K562 (cell line): ENCODE data around the gene HOXB7. TPM values are rescaled to one million over a fixed set of nuclear protein-coding genes. Genes with fewer than 3 reads are reported as not detected.

Source experiments
- ATAC-seq: fragments of 200-7000 bp; cut with Tn5 transposase; 3 replicates; pipeline ENCODE4 v1.9.1; 2020; ENCODE audit warnings: moderate library complexity
- BruUV-seq: library from RNA; stranded (reverse); fragments of 400-500 nt; replicated peaks from 2 replicates; lab custom pipeline; 2021; lab: Mats Ljungman, UMichigan
- CTCF ChIA-PET: fragments of 300-600 bp; formaldehyde crosslinking; extraction: SDS; loops from one replicate; lab custom pipeline; 2021; ENCODE audit warnings: low intra/inter-chr PET ratio; lab: Yijun Ruan, JAX
- POLR2A ChIA-PET: fragments of 300-600, 350-650 bp; sonication (Branson Sonifier 250); formaldehyde crosslinking; extraction: SDS; loops from one replicate; lab custom pipeline; 2021; ENCODE audit warnings: antibody characterized with exemption, inconsistent platforms; lab: Yijun Ruan, JAX
- DNase-seq, 4 experiments: peaks; one replicate each; pipeline versions ENCODE4 v3.0.0 to v3.0.0-alpha.2; 2011 to 2018; ENCODE audit warnings: low spot score in 3 of 4, mixed read lengths in 3 of 4; ENCODE audit errors: extremely low read depth in 1 of 4
- FAIRE-seq: peaks from 2 replicates; lab custom pipeline; 2011; peaks lifted over from hg19 to GRCh38; lab: Jason Lieb, UNC
- H2AFZ ChIP-seq: 2 replicates; pipeline ENCODE4 v1.6.0; 2011; ENCODE audit warnings: low read depth, low read length, control low read depth, inconsistent platforms
- H3K27ac ChIP-seq: fragments of 200-600 bp; 3 replicates; pipeline ENCODE4 v1.8.0; 2011; ENCODE audit warnings: low read depth, mild to moderate bottlenecking, control low read depth, inconsistent platforms, low read length, moderate library complexity, mixed read lengths; ENCODE audit errors: extremely low read depth
- H3K27me3 ChIP-seq, 2 experiments: fragments of 300-600 bp in 1 of 2; 2 replicates in 1 of 2; 3 replicates in 1 of 2; pipeline versions ENCODE4 v1.6.0 to v1.8.0; 2011; ENCODE audit warnings: inconsistent platforms in 2 of 2, low read length in 2 of 2, mild to moderate bottlenecking in 1 of 2, mixed read lengths in 1 of 2, moderate library complexity in 1 of 2; ENCODE audit not compliant: control insufficient read depth in 2 of 2, insufficient read depth in 2 of 2
- H3K36me3 ChIP-seq: fragments of 300-600 bp; 3 replicates; pipeline ENCODE4 v1.8.0; 2011; ENCODE audit warnings: mild to moderate bottlenecking, low read length, inconsistent platforms; ENCODE audit not compliant: control insufficient read depth, insufficient read depth
- H3K4me1 ChIP-seq, 2 experiments: fragments of 200-600 bp in 1 of 2; replicated peaks in 1 of 2; 2 replicates in 1 of 2; 3 replicates in 1 of 2; pipeline versions ENCODE4 v1.5.1 to v1.8.0; 2011; ENCODE audit warnings: inconsistent platforms in 2 of 2, low read length in 2 of 2, mild to moderate bottlenecking in 1 of 2, mixed read lengths in 1 of 2, moderate library complexity in 1 of 2; ENCODE audit not compliant: control insufficient read depth in 2 of 2, insufficient read depth in 2 of 2
- H3K4me2 ChIP-seq: 2 replicates; pipeline ENCODE4 v1.6.1; 2011; ENCODE audit warnings: low read length, control low read depth, inconsistent platforms, mixed read lengths; ENCODE audit not compliant: insufficient read depth
- H3K4me3 ChIP-seq: fragments of 200-600 bp; sonication (generic), shearing (Covaris generic); 2 replicates; pipeline ENCODE4 v1.5.1; 2016; ENCODE audit warnings: control low read depth, inconsistent platforms
- H3K79me2 ChIP-seq: fragments of 200-600 bp; 3 replicates; pipeline ENCODE4 v1.8.0; 2011; ENCODE audit warnings: low read length, inconsistent platforms; ENCODE audit not compliant: control insufficient read depth, insufficient read depth
- H3K9ac ChIP-seq, 2 experiments: 2 replicates each; pipeline versions ENCODE4 v1.6.0 to v1.6.1; 2011; ENCODE audit warnings: low read depth in 2 of 2, low read length in 2 of 2, control low read depth in 1 of 2, inconsistent platforms in 1 of 2, mild to moderate bottlenecking in 1 of 2, mixed read lengths in 1 of 2; ENCODE audit not compliant: insufficient read depth in 1 of 2
- H3K9me1 ChIP-seq: one replicate; pipeline ENCODE4 v1.6.0; 2011; ENCODE audit warnings: inconsistent platforms, mild to moderate bottlenecking, low read length, moderate library complexity; ENCODE audit not compliant: control insufficient read depth, insufficient read depth
- H3K9me3 ChIP-seq: replicated peaks from 2 replicates; pipeline ENCODE4 v1.5.1; 2011; ENCODE audit warnings: low read depth, low read length, inconsistent platforms; ENCODE audit not compliant: control insufficient read depth, insufficient read depth
- H4K20me1 ChIP-seq: replicated peaks from 2 replicates; pipeline ENCODE4 v1.6.1; 2011; ENCODE audit warnings: low read length, inconsistent platforms, mixed read lengths; ENCODE audit not compliant: control insufficient read depth, insufficient read depth
- ARHGAP35 ChIP-seq: fragments of 450-650 bp; IDR thresholded peaks from 2 replicates; pipeline ENCODE4 v1.6.1; 2018; ENCODE audit not compliant: partially characterized antibody
- CBX5 ChIP-seq: IDR thresholded peaks from 2 replicates; pipeline ENCODE4 v1.6.1; 2014; ENCODE audit warnings: low read depth, borderline replicate concordance
- ETV5 ChIP-seq: sonication (generic); formaldehyde crosslinking; IDR thresholded peaks from 2 replicates; pipeline ENCODE4 v1.4.0; 2020; ENCODE audit warnings: low read depth, mild to moderate bottlenecking, missing genetic modification reagents
- FOXK1 ChIP-seq: sonication (generic); formaldehyde crosslinking; IDR thresholded peaks from 2 replicates; pipeline ENCODE4 v1.8.0; 2022; ENCODE audit warnings: missing genetic modification reagents, mild to moderate bottlenecking, borderline replicate concordance
- POLR2G ChIP-seq: fragments of 200-400 bp; formaldehyde crosslinking; IDR thresholded peaks from 2 replicates; pipeline ENCODE4 v1.6.1; 2017; ENCODE audit warnings: low read depth, mild to moderate bottlenecking, antibody characterized with exemption, low read length, moderate library complexity
- ZBED1 ChIP-seq: IDR thresholded peaks from 2 replicates; pipeline ENCODE4 v1.6.1; 2014
- ZNF75A ChIP-seq: fragments of 450-650 bp; formaldehyde crosslinking; IDR thresholded peaks from 2 replicates; pipeline ENCODE4 v1.4.0; 2020; ENCODE audit warnings: mild to moderate bottlenecking
- WGBS: fragments of 100-300 bp; shearing (Covaris generic); methylation state at CpG from one replicate; pipeline ENCODE4 v1.1.6; 2016; ENCODE audit warnings: low coverage, mixed read lengths; ENCODE audit not compliant: insufficient coverage; ENCODE audit errors: missing lambda C conversion rate; 5-methylcytosine and 5-hydroxymethylcytosine counted together
- in situ Hi-C: fragments of 300-500 bp; cut with MboI; formaldehyde crosslinking; loops from 4 replicates; pipeline ENCODE4 v1.15.0; 2018; ENCODE audit warnings: inconsistent platforms, mixed read lengths
- intact Hi-C: fragments of 100-400 bp; cut with micrococcal nuclease; formaldehyde crosslinking; loops from 2 replicates; pipeline ENCODE4 v1.14.2; 2022
- polyA plus RNA-seq, 8 experiments: library from polyadenylated mRNA; depleted of rRNA in 4 of 8; stranded (reverse) in 5 of 8; unstranded in 3 of 8; fragments of >200 nt; fragmentation: Nextera tagmentation in 2 of 8; fragmentation: Illumina TruSeq in 1 of 8; extraction: Ambion mirVana in 2 of 8; extraction: Trizol in 1 of 8; gene quantifications; 2 replicates each; pipeline versions ENCODE4 v1.2.1 to v1.2.3, GENCODE V29; 2011 to 2014; ENCODE audit warnings: inconsistent platforms in 1 of 8, missing spikeins in 1 of 8
- total RNA-seq, 7 experiments: library from RNA; depleted of rRNA in 6 of 7; stranded (reverse); fragments of >200 nt in 6 of 7; fragmentation: Illumina TruSeq in 2 of 7; extraction: Trizol in 2 of 7; gene quantifications; 2 replicates each; pipeline versions ENCODE4 v1.2.1 to v1.2.3, GENCODE V29; 2011 to 2021; ENCODE audit warnings: low replicate concordance in 1 of 7
- TF ChIP-seq, protein P1 (sequence below): sonication (generic); formaldehyde crosslinking; IDR thresholded peaks from 2 replicates; pipeline ENCODE4 v1.8.1; 2023; ENCODE audit warnings: mild to moderate bottlenecking, missing genetic modification reagents

HOXB7 gene
- total and polyA plus RNA-seq, 9 of the 15 experiments (the other 6 are each of a cell fraction or from before 2014, with no cell fraction given): 5.5 to 16.7 (median 8.3) TPM

DNA sequence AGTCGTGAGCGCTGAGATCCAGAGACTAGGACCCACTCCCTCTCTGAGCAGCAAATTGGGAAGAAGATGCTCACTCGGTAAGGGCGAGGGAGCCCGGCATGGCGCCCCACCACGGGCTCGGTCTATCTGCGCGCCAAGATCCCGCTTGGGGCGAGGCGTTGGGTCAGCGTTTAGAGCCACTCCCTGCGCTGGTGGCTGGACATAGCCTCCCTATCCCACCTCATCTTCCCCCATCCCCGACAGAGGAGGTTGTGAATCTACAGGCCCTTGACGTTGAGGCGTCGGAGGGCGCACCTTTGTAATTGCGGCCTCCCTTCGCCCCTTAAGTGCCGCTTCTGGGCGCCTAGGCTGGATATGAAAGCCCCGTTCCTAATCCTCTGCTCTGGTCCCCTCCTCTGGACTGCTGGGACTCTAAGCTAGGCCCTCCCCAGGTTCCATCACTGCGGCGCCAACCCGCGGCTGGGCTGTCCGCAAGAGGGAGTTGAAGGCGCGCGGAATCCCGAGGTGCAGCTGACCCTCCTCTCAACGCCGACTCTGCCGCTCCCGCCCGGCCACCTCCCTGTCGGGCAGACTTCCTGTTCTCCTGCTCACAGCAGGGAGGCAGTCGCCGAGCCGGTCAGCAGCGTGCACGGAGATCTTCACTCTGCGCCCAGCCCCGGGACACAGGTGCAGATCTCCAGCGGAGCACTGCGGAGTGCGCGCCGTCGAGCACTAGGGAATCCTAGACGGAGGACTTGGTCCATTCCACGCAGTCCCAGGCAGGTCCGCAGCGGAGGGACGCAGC lies 31.4 kb upstream of the HOXB7 start:
- Histone ChIP-seq H3K27me3 (no peaks in the 10 kb centered on the region), H3K4me1 (peaks cover 24 to 41% of the 10 kb centered on the region in 2 experiments; a peak in 4 of 5 replicates), H3K27ac (no peak overlapping the region), H3K9me1 (peaks cover 4% of the 10 kb centered on the region), H3K4me2 (no peak overlapping the region), H3K4me3 (no peak overlapping the region), H3K79me2 (peaks cover 39% of the 10 kb centered on the region), H4K20me1 (no peaks in the 10 kb centered on the region), H3K36me3 (no peaks in the 10 kb centered on the region), H3K9ac (no peak overlapping the region), H2AFZ (no peak overlapping the region), H3K9me3 (no peaks in the 10 kb centered on the region)
- FAIRE-seq (no peak), DNase-seq (no peak), ATAC-seq (no peak)
- intact Hi-C loops: no loop called here
- 90% methylated on average over 31 of the region's 58 CpGs for WGBS
- 0 out of 2 replicates have a peak, but pooled peaks have one; percentile 19 for TF ChIP-seq POLR2G
- no peak for TF ChIP-seq ARHGAP35
- TF ChIP-seq CBX5: no peak
- no peak for TF ChIP-seq ZBED1
- TF ChIP-seq FOXK1 (CRISPR knock-in tag): no peak
- TF ChIP-seq, protein P1, sequence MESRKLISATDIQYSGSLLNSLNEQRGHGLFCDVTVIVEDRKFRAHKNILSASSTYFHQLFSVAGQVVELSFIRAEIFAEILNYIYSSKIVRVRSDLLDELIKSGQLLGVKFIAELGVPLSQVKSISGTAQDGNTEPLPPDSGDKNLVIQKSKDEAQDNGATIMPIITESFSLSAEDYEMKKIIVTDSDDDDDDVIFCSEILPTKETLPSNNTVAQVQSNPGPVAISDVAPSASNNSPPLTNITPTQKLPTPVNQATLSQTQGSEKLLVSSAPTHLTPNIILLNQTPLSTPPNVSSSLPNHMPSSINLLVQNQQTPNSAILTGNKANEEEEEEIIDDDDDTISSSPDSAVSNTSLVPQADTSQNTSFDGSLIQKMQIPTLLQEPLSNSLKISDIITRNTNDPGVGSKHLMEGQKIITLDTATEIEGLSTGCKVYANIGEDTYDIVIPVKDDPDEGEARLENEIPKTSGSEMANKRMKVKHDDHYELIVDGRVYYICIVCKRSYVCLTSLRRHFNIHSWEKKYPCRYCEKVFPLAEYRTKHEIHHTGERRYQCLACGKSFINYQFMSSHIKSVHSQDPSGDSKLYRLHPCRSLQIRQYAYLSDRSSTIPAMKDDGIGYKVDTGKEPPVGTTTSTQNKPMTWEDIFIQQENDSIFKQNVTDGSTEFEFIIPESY (CRISPR knock-in tag): 0 out of 2 replicates have a peak, but pooled peaks have one; percentile 5
- no peak for TF ChIP-seq ZNF75A (CRISPR knock-in tag)
- no peak for TF ChIP-seq ETV5 (CRISPR knock-in tag)
- ChIA-PET CTCF (no interaction called here), POLR2A (interaction anchor here (0.8 to 5.1 kb wide), 3 partner anchors 13 to 19 kb away, joined by 3 to 14 read pairs (median 5); partner anchors contain the start of gene HOXB9)
- in situ Hi-C loops: no loop called here
- BruUV-seq: no TSS peak
